GM19035 (cell line): Measurements from ENCODE around the gene BOLA2B.

Experiments used
- ATAC-seq: cut with Tn5 transposase; IDR thresholded peaks from one replicate; pipeline ENCODE4 v1.9.1; 2021; ENCODE audit not compliant: unreplicated experiment

BOLA2B gene

GRCh38 chr16:30145657-30146056 lies 47.8 kb downstream of the BOLA2B start:
- no peak for ATAC-seq

GRCh38 chr16:30144917-30145316 lies 48.5 kb downstream of the BOLA2B start:
- no peak for ATAC-seq

- no peak for ATAC-seq
Measured at GRCh38 chr16:30144017-30144416, 49.4 kb downstream of the BOLA2B start.

- no peak for ATAC-seq
Measured at GRCh38 chr16:30143347-30143702, 50.1 kb downstream of the BOLA2B start.
